Measurements from ENCODE around the gene IGLL5.

Gene IGLL5

DNA sequence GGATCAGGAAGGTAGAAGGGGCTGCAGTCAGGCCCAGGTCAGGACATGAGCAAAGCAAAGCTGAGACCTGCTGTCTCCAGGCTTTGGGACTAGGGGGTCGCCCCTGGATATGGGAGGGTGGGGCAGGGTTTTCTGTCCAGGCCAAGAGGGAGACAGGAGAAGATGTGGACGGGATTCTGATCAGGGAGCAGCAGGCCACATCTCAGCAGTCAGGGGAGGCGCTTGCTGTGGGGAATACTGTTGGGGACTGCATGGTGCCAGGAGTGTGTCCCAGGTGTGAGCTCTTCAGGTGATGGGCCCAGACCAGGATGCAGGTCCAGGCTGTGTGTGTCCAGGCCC is 29.3 kb downstream of the IGLL5 start:
- Histone ChIP-seq H3K27ac (no peak overlapping the region), H3K9ac (no peak overlapping the region), H2AFZ (no peak overlapping the region), H3K4me3 (ENCODE audit: low read depth, low read length) (no peak overlapping the region), H3K36me3 (ENCODE audit: control insufficient read depth, insufficient read depth, low read length) (no peaks in the 10 kb centered on the region), H3K79me2 (no peaks in the 10 kb centered on the region), H3K4me1 (no peaks in the 10 kb centered on the region), H3K9me3 (ENCODE audit: control insufficient read depth, low read length) (no peaks in the 10 kb centered on the region), H3K27me3 (ENCODE audit: control insufficient read depth, insufficient read depth, low read length) (no peaks in the 10 kb centered on the region), H3K4me2 (ENCODE audit: low read length) (no peak overlapping the region)
- TF ChIP-seq, protein P1, sequence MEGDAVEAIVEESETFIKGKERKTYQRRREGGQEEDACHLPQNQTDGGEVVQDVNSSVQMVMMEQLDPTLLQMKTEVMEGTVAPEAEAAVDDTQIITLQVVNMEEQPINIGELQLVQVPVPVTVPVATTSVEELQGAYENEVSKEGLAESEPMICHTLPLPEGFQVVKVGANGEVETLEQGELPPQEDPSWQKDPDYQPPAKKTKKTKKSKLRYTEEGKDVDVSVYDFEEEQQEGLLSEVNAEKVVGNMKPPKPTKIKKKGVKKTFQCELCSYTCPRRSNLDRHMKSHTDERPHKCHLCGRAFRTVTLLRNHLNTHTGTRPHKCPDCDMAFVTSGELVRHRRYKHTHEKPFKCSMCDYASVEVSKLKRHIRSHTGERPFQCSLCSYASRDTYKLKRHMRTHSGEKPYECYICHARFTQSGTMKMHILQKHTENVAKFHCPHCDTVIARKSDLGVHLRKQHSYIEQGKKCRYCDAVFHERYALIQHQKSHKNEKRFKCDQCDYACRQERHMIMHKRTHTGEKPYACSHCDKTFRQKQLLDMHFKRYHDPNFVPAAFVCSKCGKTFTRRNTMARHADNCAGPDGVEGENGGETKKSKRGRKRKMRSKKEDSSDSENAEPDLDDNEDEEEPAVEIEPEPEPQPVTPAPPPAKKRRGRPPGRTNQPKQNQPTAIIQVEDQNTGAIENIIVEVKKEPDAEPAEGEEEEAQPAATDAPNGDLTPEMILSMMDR (IDR thresholded peaks at IDR 0.05), result no peak

DNA sequence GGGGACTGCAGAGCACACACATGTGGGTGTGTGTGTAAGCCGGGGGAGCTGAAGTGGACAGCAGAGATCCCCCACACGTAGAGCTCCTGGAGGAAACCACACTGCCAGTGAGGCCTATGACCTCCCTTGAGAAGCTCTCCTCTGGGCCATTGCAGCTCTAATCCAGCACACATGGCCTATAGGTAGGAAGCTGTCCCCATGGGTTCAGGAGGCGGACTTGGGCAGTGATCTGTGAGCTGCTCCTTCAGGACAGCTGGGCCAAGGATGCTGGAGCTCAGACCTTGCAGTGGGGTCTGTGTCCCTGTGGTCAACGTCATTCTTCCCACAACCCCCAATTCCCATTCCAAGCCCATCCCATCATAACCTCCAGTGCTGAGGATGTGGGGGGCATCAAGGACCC is 29.8 kb downstream of the IGLL5 start:
- Histone ChIP-seq H3K79me2 (no peaks in the 10 kb centered on the region), H3K36me3 (ENCODE audit: control insufficient read depth, insufficient read depth, low read length) (no peaks in the 10 kb centered on the region), H3K4me1 (no peaks in the 10 kb centered on the region), H3K9me3 (ENCODE audit: control insufficient read depth, low read length) (no peaks in the 10 kb centered on the region), H3K4me3 (ENCODE audit: low read depth, low read length) (no peak overlapping the region), H3K9ac (no peak overlapping the region), H3K27me3 (ENCODE audit: control insufficient read depth, insufficient read depth, low read length) (no peaks in the 10 kb centered on the region), H3K27ac (no peak overlapping the region), H3K4me2 (ENCODE audit: low read length) (no peak overlapping the region), H2AFZ (no peak overlapping the region)
- TF ChIP-seq, protein P1 (IDR thresholded peaks at IDR 0.05), result no peak

DNA sequence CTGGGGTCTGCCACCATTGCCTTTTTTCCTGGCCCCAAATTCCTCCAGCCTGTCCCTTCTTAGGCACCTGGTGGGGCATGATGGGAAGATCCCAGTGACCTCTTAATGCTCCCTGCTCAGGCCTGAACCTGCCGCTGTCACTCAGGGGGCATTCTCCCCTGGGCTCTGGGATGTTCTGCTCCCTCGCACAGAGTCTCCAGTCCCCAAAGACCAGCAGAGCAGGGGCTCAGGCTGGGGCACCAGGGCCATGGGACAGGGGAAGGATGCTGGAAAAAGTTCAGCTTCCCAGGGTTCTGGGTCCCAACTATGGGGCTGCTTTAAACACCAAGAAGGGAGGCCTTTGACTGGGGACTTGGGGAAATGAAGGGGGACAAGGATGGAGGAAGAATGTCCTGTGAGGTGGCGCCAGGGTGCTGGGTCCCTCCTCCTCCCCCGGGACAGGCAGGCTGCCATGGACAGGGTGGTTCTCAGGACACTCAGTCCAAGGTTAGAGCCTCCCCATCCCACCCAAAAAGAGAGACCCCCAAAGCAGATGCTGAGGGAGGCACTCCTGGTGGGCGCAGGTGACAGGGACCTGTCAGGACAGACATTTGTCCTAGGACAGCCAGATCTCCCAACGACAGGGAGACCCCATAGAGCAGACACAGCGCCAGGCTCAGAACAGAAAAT is 30.8 kb downstream of the IGLL5 start:
- no peaks in the 10 kb centered on the region for H3K27me3 ChIP-seq (ENCODE audit: control insufficient read depth, insufficient read depth, low read length)
- no peaks in the 10 kb centered on the region for H3K9me3 ChIP-seq (ENCODE audit: control insufficient read depth, low read length)
- H3K9ac ChIP-seq, result no peak overlapping the region
- no peak overlapping the region for H3K27ac ChIP-seq
- no peaks in the 10 kb centered on the region for H3K79me2 ChIP-seq
- H2AFZ ChIP-seq, result no peak overlapping the region
- H3K4me2 ChIP-seq (ENCODE audit: low read length), result no peak overlapping the region
- no peaks in the 10 kb centered on the region for H3K4me1 ChIP-seq
- no peak overlapping the region for H3K4me3 ChIP-seq (ENCODE audit: low read depth, low read length)
- H3K36me3 ChIP-seq (ENCODE audit: control insufficient read depth, insufficient read depth, low read length), result no peaks in the 10 kb centered on the region
- TF ChIP-seq, protein P1 (IDR thresholded peaks at IDR 0.05), result no peak

DNA sequence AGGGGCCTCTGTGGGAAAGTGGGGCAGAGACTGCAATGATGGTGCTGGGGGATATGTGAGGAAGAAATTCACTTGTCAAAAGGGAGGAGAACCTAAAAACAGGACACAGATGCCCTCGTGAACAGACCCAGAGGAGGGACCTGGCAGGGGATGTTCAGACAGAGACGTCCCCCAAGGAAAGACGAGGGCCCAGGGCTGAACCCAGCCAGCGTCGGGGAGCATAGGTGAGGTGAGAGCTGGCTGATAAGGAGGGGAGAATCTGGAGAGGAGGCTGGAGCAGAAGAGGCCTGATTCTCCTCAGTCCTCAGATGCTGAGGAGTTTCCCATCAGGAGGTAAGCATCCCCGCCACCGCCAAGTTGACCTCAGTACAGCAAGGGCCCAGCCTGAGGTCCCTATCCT is 31.4 kb downstream of the IGLL5 start:
- TF ChIP-seq, protein P1 (IDR thresholded peaks at IDR 0.05), result no peak
- Histone ChIP-seq H3K9ac (no peak overlapping the region), H3K27me3 (ENCODE audit: control insufficient read depth, insufficient read depth, low read length) (no peaks in the 10 kb centered on the region), H3K9me3 (ENCODE audit: control insufficient read depth, low read length) (no peaks in the 10 kb centered on the region), H3K4me1 (no peaks in the 10 kb centered on the region), H2AFZ (no peak overlapping the region), H3K36me3 (ENCODE audit: control insufficient read depth, insufficient read depth, low read length) (no peaks in the 10 kb centered on the region), H3K27ac (no peak overlapping the region), H3K79me2 (no peaks in the 10 kb centered on the region), H3K4me2 (ENCODE audit: low read length) (no peak overlapping the region), H3K4me3 (ENCODE audit: low read depth, low read length) (no peak overlapping the region)

DNA sequence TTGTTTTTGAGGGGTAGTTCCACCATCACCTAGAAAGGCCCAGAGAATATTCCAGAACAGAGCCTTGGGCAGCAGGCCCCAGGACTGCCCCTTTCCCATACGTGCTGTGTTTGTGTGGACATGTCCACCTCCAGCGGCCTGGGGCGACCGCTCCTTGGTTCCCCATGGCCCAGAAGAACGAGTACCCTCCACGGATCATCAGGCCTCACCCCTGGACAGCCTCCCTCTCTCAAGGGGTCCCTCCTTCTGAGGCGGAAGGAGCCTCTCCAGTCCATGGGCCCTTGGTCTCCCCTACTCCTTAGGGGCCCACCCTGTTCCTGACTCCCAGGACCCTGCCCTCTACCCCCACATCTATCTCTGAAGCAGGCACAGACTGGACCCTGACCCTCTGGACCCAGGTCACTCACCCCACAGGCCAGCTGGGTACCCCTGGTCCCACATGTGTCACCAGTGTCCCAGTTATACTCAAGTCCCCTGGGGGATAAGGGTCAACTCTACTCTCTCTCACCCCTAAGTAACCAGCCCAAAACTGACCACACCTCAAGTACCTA is 32.6 kb downstream of the IGLL5 start:
- no peak overlapping the region for H3K4me3 ChIP-seq (ENCODE audit: low read depth, low read length)
- H2AFZ ChIP-seq, result no peak overlapping the region
- H3K9me3 ChIP-seq (ENCODE audit: control insufficient read depth, low read length), result no peaks in the 10 kb centered on the region
- no peaks in the 10 kb centered on the region for H3K27me3 ChIP-seq (ENCODE audit: control insufficient read depth, insufficient read depth, low read length)
- H3K79me2 ChIP-seq, result no peaks in the 10 kb centered on the region
- H3K4me2 ChIP-seq (ENCODE audit: low read length), result no peak overlapping the region
- no peaks in the 10 kb centered on the region for H3K36me3 ChIP-seq (ENCODE audit: control insufficient read depth, insufficient read depth, low read length)
- no peak overlapping the region for H3K9ac ChIP-seq
- TF ChIP-seq, protein P1 (IDR thresholded peaks at IDR 0.05), result no peak
- no peaks in the 10 kb centered on the region for H3K4me1 ChIP-seq
- H3K27ac ChIP-seq, result no peak overlapping the region

All from parathyroid adenoma (tissue), 2 donors.